T-helper 1 cell (primary cell): Measurements from ENCODE around the gene CSF1R.
"Not testable (repeated sequence)": the region's sequence is repeated elsewhere in the genome, so short reads cannot be mapped to it uniquely, and the experiment has no call there.

Experiments
- DNase-seq, 5 donors: peaks; one replicate each; pipeline ENCODE4 v3.0.0-alpha.2; 2012 to 2020

CSF1R gene

DNA sequence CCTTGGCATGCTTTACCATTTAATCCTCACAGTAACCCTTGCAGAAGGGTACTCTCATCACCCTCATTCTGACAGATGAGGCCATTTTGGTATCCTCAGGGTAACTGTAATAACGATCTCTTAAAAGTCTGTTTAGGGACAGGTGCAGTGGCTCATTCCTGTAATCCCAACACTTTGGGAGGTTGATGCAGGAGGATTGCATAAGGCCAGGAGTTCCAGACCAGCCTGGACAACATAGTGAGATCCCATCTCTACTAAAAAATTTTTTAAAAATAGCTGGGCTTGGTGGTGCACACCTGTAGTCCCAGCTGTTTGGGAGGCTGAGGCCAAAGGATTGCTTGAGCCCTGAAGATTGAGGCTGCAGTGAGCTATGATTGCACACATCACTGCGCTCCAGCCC is 31.8 kb downstream of the CSF1R start:
- DNase-seq: no peak

DNA sequence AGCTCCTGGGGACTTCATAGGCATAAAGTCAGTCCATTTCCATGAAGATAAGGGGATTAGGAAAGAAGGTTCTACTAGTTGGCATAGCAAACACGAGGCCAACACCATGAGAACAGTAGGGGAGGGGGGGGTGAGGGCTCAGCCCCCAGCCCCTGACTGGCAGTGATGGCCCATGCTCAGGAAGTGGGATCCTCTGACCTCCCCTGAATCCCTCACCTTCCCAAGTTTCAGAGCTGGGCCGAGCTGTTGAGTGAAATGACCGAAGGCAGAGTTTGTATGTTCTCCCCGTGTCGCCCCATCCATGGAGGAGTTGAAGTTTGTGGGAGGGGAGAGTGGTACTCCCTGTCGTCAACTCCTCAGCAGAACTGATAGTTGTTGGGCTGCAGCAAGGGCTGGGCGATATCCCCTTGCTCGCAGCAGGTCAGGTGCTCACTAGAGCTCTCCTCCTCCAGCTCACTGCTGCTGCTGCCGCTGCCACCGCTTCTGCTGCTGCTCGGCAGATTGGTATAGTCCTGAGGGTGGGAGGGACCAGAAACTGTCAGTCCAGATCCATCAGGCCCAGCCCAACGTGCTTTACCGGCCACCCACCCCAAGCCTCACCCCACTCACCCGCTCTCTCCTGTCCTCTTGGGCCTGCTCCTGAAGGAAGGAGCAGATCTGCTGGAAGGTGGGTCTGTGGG is 32.5 kb downstream of the CSF1R start:
- no peak for DNase-seq

DNA sequence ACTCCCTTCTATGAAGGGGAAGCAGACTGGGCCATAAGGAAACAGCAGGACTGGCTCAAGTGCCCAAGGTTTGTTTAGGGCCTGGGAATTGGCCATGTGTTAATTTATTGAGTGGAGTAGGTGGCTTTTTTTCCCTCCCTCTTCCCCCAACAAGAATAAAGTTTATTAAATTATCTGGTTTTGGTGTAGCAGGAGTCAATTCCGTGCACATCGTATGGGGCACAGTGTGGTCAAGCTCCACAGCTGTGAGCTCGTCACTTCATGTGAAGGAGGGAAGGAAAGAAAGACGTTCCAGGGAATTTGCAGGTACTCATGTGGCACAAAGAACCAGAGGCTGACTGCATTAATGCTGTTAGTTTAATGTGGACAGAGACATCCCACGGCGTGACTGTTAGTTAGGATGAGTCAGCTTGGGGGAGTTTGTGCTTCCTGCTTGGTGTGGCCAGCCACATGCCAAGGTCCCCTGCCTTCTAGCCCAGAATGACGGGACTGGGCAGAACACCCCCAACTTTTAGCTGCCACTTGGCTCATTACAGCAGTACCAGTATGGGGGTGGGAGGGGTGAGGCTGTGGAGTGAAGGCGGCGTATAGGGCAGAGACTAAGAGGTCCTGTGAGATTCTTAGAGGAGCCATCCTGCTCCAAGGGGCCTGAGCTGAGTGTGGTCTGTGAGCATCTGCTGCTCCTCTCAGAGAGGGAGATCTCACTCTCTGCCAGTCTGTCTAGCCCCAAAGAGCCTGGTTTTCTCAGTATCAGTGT is 33.2 kb downstream of the CSF1R start:
- no peak for DNase-seq

DNA sequence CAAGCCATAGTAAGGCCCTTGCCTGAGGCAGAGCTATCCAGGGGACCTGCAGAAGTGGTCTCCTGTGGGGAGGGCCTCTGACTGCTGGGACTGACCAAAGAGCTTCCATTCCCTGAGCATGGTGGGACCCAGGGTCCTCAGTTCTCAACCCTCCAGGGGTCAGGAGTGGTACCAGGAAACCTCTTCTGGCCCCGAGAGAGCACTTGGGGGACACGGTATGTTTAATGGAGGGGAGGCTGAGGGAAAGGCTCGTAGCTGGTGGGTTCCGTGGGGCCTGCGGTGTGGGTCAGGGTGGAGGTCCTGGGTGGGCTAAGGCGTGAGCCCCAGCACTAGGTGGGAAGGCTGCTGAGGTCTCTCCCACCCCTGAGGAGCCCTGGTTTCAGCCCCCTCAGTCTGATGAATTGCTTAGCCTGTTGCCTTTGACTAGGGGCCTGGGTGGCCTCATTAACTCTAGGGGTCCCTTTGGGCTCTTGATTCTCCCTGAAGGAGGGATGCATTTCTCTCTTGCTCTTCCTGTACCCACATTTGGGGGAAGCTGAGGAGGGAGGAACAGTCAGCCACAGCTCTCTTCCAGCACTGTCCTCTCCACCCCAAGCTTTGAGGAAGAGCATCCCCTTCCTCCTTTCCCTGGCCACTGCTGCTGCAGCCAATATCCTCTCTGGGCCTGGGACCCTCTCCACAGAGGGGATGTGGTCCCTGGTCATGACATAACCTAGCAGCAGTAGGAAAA is 34.0 kb downstream of the CSF1R start:
- DNase-seq: no peak

DNA sequence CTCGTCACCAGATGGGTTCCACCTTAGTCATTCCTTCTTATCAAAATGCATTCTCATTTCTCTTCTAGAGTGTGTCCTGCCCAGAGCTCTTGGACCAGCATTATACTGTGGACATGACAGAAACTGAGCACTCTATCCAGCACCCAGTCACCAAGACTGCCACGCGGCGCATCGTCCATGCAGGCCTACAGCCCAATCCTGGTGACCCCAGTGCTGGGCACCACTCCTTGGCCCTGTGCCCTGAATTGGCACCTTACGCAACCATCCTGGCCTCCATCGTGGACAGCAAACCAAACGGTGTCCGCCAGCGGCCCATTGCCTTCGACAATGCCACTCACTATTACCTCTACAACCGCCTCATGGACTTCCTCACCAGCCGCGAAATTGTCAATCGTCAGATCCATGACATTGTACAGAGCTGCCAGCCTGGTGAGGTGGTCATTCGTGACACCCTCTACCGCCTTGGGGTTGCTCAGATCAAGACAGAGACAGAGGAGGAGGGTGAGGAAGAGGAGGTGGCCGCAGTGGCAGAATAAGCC is 34.6 kb downstream of the CSF1R start:
- no peak for DNase-seq

DNA sequence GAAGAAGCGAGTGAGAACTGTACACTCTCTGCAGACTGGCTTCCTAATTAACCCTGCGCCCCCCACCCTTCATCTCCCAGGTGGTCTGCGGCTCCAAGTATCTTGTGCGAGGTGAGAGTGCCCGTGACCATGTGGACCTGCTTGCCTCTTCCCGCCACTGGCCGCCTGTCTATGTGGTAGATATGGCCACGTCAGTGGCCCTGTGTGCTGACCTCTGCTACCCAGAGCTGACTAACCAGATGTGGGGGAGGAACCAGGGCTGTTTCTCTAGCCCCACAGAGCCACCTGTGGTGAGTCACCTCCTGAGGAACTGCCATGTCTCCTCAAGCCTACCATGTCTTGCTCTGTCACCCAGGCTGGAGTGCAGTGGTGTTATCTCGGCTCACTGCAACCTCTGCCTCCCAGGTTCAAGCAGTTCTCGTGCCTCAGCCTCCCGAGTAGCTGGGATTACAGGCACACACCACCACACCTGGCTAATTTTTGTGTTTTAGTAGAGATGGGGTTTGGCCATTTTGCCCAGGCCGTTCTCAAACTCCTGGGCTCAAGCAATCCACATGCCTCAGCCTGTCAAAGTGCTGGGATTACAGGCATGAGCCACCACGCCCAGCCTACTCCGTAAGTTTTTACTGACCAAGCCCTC is 36.1 kb downstream of the CSF1R start:
- DNase-seq: not testable (repeated sequence)

DNA sequence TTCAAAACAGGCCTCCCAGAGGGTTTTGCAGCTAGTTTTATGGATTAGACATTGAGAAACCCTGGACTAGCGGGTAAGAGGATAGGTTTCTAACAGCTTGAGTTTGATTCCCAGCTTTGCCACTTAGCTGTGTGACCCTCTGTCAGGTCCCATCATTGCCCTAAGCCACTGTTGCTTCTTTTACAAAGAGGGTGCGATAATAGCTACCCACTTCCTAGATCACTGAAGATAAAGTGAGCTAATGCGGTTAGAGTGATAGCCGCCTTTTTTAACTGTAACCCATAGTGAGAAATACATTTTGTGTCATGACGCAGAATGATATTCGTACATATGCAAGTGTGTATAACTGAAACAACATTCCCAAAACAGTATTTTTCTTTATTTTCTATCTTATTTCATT is 40.3 kb downstream of the CSF1R start:
- no peak for DNase-seq

DNA sequence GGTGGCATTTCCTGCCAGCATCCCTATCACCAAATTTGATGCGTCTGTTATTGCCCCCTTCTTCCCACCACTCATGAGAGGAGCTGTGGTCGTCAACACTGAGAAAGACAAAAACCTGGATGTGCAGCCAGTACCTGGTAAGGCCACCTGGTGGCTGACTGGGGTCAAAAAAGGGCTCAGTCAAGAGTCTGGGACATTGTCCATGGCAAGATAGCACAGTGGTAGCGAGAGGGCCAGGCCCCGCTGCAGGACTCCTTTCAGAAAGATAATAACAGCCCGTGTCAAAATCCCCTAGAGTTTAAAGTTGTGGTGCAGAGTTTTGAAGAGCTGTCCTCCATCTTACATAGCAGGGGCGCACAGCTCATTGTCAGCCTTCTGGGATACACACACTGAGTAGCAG is 40.8 kb downstream of the CSF1R start:
- DNase-seq: no peak

DNA sequence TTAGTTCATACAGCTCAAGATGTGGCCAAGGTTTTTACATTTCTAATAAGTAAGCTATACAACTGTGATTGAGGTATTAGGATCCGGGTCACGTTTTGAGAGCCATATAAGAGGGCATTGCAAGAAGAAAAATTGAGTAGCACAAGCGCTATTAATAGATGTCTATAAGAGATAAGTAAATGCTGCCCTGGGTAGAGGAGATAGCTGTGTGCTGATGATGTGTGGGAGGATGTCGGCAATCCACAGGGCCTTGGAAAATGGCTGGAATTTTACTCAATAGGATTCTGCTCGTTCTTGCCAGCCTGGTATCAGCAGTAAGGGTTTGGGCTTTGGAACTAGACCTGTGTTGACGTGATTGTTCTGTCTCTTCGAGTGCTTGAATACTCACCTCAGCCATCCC is 41.6 kb downstream of the CSF1R start:
- no peak for DNase-seq

DNA sequence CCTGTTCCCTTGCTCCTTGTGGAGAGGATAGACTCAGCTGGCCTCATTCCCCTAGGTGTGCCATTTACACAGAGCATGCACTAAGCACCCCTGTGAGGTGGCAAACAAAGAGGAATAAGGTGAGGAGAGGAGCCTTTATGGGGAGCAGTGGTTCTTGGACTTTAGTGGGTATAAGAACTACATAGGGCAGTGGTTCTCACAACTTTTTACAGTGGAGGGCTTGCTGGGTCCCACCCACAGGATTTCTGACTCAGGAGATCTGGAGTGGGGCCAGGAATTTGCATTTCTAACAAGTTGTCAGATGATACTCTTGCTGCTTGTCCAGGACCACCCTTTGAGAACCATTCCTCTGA is 42.0 kb downstream of the CSF1R start:
- no peak for DNase-seq

DNA sequence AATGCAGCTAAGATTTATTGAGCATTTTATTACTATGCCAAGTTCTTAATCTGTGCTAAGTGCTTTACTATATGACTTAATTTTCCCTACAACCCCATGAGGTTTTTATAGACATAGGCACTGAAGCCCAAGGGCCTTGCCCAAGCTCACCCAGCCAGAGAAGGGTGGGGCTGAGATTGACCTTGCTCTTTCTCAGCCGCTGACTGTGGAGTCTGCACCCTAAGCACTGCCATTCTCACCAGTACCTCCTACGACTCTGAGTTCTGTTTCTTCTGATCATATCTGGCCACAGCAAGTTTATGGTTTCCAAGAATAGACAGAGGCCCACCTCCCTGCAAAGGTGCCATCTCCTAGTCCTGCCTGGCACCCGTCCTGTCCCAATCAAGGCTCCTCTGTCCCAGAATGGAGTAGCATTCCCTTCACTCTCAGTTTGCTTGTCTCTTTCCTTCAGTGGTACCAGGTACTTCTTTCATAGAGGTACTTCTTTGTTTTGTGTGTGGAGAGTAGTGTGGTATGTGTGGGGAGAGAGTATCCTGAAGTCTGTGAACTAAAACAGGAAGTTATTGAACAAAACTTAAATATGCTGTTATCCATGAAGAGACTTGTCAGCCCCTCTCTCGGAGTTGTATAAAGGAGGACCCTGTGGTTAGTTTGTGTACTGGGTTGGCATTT is 42.6 kb downstream of the CSF1R start:
- no peak for DNase-seq

DNA sequence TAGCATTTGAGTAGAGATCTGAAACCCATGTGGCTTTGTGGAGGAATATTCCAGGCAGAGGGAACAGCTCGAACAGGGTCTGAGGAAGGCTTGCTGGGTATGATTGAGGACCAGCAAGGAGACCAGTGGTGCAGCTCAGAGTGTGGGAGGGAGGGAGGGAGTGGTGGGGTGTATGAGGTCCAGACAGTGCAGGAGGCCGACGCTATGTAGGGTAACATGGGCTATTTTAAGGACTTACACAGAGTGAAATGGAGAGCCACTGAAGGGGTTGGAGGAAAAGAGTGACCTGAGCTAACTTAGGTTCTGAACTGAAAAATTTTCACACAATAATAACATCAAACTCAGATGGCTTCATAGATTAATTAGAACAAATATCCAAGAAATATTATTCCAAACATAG is 43.9 kb downstream of the CSF1R start:
- DNase-seq: no peak

DNA sequence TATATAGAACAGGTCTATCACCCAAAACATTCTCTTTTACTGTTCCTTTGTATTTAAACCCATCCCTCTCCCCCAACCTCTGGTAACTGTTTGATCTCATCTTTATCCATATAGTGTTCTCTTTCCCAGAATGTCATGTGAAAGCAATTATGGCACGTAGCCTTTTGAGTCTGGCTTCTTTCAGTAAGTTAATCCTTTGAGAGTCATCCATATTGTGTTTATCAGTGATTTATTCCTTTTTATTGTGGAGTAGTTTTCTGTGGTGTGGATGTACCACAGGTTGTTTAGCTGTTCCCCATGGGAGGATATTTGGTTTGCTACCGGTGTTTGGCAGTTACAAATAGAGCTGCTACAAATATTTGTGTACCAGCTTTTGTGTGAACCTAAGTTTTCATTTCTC is 47.8 kb downstream of the CSF1R start:
- no peak for DNase-seq

DNA sequence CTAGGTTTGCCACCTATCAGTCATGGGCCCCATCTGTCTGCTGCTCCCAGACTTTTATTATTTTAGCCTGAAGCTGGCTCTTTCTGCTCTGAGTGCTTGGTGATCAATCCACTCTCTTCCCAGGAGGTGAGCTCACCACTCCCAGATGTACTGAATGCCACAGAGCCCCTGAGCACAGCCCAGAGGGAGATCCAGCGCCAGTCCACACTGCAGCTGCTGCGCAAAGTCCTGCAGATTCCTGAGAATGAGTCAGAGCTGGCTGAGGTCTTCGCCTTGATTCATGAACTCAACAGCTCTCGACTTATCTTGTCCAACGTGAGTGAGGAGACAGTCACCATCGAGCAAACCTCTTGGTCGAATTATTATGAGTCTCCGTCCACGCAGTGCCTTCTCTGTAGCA is 49.8 kb downstream of the CSF1R start:
- no peak for DNase-seq

DNA sequence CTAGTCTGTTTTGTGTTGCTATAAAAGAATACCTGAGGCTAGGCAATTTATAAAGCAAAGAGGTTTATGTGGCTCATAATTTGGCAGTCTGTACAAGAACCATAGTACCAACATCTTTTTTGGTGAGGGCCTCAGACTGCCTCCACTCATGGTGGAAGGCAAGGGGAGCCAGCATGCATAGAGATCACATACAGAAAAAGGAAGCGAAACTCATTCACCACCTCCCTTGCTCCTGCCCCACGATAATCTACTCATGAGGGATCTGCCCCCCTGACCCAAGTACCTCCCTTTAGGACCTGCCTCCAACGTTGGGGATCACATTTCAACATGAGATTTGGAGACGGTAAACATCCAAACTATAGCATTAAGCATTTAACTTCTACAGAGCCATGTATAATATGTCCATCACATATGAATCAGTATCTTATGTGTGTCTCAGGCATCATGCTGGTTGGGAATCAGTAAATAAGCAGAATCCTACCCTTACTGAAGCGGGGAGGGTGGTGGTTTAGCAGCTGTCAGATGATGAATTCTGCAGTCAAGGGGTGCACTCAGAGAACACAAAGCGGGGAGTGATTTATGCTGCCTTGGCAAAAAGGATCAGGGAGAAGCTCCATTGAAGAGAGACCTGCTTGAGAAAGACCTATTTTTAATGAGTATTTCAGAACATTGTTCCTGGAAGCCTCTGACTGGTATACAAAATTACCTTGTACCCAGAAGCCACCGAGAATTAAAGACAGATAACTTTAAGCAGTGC is 51.0 kb downstream of the CSF1R start:
- no peak for DNase-seq

DNA sequence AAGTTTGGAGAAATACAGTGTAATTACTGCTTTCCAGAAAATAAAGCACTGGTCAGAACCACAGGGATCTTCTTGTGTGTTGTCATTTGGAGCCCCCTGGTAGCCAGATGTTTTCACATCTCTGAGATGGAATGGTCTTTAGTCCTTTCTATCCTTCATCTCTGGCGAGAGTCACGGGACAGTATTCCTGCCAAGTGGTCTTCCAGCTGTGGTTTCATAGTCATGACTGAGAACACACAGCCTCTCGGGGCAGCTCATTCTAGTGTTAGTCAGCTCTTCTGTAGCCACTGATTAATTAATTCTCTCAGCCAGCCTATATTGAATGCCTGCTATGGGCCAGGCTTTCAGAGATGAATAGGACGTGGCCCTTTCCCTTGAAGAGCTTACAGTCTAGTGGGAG is 51.7 kb downstream of the CSF1R start:
- DNase-seq: no peak

DNA sequence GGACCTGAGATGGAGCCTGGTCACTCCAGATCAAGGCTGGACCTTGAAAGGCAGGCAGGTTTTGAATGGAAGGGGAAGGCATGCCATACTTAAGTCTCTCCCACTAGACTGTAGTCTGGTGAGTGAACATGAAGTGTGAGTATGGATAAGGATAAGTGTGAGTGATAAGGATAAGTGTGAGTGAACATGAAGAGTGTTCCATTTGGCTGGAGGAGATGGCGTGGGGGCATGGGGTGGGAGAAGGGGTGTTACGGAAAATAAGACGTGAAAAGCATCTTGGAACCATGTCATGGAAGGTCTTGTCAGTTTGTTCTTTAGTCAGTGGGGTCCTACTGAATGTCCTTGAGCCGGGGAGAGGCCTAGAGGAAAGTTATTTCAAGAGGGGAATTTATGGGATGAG is 53.0 kb downstream of the CSF1R start:
- no peak for DNase-seq

DNA sequence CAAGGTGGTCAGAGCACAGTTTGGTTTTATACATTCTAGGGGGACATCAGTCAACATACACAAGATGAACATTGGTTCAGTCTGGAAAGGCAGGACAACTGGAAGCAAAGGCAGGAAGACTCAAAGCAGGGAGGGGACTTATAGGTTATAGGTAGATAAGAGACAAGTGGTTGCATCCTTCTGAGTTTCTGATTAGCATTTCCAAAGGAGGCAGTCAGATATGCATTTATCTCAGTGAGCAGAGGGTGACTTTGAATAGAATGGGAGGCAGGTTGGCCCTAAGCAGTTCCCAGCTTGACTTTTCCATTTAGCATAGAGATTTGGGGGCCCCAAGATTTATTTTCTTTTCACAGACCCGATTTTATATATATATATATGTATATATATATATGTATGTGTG is 58.3 kb downstream of the CSF1R start:
- not testable (repeated sequence) for DNase-seq

DNA sequence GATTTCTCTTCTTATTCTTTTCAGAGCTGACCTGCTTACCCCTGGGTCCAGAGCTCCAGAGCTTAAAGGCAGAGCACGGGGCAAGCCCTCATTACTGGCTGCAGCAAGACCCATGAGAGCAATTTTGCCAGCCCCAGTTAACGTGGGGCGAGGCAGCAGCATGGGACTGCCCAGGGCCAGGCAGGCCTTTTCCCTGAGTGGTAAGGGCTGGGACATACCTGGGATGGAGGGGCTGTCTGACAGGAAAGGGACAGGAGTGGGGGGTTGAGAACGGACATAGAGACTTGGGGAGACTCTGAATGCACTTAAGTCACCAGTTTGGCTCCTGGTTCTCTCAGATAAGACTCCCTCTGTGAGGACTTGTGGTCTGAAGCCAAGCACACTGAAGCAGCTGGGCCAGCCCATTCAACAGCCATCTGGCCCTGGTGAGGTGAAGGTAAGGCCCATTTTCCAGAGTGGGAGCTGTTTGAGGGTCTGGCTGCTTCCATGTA is 59.6 kb downstream of the CSF1R start:
- DNase-seq: no peak

DNA sequence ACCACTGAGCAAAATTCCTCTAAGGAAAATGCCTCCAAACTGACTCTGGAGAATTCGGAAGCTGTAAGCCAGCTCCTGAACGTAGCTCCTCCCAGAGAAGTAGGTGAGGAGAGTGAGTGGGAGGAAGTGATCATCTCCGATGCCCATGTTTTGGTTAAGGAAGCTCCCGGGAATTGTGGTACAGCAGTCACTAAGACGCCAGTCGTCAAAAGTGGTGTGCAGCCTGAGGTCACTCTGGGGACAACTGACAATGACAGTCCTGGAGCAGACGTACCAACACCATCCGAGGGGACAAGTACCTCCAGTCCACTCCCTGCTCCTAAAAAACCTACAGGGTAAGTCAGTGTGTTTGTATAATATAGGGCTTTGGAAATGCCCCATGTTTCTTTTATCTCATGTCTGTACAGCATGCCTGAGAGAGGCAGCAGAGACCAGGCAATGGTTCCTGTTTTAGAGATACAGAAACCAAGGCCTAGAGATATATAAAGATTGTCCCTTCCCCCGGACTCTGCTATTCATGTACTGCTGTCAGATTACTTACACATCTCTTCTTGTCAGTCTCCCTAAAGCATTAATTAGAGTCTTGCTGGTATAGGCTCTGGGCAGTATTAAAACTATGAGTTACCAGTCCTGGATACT is 61.9 kb downstream of the CSF1R start:
- no peak for DNase-seq

DNA sequence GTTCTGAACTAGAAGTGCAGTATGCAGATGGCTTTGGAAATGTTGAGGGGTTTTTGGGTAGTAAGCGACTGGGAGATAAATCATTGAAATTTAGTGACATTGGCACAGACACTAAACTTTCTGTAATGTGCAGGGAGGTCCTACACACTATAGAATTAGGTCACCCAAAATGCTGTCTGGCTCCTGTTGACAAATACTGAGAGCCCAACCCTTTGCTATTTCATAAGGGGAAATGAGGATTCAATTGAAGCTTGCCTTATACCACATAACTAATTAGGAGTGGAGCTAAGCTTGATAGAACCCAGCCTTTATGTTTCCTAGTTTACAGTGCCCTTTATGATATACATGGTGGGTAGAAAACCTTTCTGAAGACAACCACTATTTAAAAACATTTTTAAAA is 63.2 kb downstream of the CSF1R start:
- DNase-seq: no peak
